NCI-H345 treated with DMSO at 0.1 percent for 48 hours (cell line): ENCODE data around the gene ATOH8.
"Not testable (repeated sequence)": the region's sequence is repeated elsewhere in the genome, so short reads cannot be mapped to it uniquely, and the experiment has no call there.

ENCODE experiments used
- DNase-seq: peaks from one replicate; lab custom pipeline; 2025; ENCODE audit not compliant: unreplicated experiment; lab: John Stamatoyannopoulos, UW

Gene ATOH8

DNA sequence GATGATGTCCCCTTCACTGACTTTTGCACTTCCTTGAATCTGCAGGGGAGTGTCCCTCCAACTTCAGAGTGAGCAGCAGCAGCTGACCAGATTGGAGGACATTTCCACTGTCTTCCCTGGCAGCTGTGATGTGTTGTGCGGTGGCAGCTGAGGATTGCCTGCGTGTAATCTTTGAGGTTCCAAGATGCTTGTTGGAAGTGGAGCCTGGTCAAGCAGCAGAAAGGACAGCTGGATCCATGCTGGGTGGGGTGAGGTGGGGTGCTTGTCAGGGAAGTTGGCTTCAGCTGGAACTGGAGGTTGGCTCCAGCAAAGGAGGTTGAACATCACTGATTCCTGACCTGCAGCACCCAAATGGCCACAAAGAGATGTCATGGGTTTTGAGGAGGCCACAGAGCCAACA, 70.2 kb downstream of the ATOH8 start:
- no peak for DNase-seq

DNA sequence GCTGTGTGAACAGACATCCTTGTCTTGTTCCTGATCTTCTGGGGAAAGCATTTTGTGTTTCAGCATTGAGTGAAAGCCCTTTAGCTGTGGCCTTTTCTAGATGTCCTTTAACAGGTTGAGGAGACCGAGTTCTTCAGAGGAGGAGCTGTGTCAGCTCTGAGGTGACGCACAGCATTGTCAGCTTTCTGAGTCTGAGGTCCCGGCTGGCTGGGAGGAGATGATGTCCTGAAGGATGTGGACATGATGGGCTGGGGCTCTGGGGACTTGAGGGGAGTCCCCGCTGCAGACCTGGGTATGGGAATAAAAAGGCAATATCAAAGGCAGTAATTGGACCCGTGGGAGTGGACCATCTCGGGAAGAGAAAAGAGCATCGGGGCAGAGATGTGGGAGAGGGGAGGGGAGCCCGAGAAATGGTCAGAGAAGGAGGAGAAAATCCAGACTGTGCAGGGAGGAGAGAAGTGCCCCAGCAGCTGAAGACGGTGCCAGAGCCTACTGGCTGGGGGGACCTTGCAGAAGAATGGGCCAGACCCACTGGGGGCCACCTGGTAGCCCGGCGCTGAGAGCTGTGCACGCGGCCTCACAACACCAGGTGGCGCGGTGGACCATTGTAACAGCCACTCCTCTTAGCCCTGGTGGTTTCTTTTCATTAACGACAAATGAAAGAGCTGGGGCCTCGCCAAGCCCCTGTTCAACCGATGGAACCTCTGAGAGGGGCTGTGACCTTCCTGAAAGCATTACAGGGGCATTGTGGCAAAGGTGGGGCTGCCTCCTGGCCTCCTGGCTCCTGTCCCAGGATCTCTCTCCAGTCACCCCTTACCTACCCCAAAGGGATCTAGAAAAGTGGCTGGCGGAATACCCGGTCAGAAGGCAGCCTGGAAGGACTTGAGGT, 73.4 kb downstream of the ATOH8 start:
- DNase-seq, result peak; percentile 33

DNA sequence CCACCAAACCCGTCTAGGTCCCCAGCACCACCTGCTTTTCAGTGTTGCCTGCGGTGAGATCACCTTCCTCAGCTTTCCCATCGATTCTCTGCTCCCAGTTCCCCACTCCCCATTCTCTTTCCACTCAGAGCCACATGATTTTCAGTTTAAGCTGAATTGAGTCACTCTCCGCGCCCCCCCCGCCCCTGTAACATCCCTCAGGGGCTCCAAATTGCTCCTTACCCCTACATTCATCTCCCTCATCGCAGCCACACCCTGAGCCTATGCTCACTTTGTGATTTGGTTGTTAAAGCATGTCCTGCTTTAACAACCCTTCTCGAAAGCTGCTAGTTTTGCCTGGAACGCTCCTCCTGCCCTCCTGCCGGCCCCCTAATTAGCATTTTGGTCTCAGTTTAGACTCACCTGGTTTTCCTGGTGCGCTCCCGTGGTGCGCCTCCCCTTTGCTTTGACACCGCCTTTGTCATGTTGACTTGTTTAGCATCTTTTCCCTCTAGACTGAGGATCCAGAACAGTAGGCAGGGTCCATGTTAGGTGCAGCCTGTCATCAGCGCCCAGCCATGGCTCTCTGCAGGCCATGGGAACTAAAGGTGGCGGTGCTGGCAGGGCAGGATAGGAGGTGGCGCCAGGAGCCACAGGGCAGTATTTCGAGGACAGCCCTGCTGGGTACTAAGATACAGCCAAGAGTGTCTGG, 74.2 kb downstream of the ATOH8 start:
- DNase-seq, result no peak

DNA sequence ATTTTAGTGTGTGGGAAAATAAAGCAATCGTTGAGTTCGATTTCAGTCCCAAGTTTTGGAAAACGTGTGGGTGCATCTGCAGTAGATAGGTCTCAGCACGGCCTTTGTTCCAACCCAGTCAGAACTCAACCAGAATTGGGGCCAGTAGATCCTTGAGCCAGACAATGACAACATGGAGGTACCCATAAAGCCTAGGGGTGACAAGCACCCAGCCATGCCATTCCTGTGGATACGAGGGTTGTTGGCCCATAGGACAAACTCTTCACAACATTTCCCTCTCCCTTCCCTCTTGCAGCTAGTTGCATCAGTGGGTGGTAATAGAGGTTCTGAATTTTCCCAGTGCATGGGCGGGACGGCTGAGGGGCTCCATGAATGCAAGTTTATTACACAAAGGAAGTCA, 74.9 kb downstream of the ATOH8 start:
- no peak for DNase-seq

DNA sequence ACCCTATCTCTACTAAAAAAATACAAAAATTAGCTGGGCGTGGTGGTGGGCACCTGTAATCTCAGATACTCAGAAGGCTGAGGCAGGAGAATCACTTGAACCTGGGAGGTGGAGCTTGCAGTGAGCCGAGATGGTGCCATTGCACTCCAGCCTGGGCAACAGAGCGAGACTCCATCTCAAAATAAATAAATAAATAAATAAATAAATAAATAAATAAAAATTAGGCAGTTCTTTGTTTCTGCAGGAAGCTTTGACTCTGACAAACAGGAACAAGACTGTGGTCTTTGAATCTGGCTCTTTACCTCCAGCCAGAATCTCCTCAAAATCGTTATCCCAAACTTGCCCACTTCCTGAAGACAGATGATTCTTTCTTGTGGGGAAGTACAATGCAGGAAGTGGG, 75.6 kb downstream of the ATOH8 start:
- DNase-seq, result not testable (repeated sequence)

DNA sequence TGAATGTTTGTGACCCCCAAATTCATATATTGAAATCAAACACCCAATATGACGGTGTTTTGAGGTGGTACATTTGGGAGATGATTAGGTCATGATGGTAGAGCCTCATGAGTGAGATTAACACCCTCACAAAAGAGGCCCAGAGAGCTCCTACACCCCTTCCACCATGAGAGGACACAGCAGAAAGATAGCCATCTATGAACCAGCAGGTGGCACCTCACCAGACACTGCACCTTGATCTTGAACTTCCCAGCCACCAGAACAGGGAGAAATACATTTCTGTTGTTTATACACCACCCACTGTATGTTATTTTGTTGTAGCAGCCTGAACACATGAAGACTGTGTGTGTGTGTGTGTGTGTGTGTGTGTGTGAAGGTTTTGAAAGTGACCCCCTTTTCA, 76.9 kb downstream of the ATOH8 start:
- DNase-seq, result no peak

DNA sequence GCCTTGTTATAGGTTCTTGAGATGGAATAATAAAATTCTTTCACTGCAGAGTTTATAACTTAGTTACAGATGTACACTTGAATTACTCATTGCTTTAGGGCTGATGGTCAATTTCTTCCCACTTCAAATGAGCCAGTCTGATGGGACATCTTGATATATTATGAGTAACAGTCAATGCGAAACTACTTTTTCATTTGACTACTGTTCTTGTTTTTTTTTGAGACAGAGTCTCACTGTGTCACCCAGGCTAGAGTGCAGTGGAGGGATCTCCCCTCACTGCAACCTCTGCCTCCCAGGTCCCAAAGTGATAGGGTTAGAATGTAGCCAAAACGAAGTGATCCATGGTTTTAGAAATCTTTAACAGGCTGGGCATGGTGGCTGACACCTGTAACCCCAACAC, 77.9 kb downstream of the ATOH8 start:
- DNase-seq, result no peak

DNA sequence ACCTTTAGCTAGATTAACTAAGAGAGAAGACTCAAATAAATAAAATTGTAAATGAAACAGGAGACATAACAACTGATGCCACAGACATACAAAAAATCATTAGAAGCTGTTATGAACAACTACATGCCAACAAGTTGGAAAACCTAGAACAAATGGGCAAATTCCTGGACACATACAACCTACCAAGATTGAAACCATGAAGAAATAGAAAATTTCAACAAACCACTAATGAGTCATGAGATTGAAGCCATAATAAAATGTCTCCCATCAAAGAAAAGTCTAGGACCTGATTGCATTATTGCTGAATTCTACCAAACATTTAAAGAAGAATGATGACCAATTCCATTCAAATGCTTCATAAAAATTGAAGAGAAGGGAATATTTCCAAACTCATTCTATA, 80.7 kb downstream of the ATOH8 start:
- no peak for DNase-seq
